Activated T-helper 1 cell treated with anti-CD3 and anti-CD28 coated beads, Interleukin-12 subunit alpha, Interleukin-12 subunit beta, Interleukin-2, Interleukin-4 antibody, amounts not matched to agents 30 ng/mL and 10 ng/mL and 1 ng/mL, durations not matched to agents 14 hours and 24 hours and 36 hours (primary cell): ENCODE data around the gene RFT1. TPM values are rescaled to one million over a fixed set of nuclear protein-coding genes. Genes with fewer than 3 reads are reported as not detected.

Experiments
- DNase-seq: peaks from one replicate; pipeline ENCODE4 v3.0.0; 2021; ENCODE audit warnings: low spot score
- H3K27ac Mint-ChIP-seq: one replicate; pipeline ENCODE4 v1.8.0; 2021; ENCODE audit warnings: mild to moderate bottlenecking, mixed read lengths
- H3K27me3 Mint-ChIP-seq: one replicate; pipeline ENCODE4 v1.8.0; 2022; ENCODE audit warnings: mild to moderate bottlenecking, moderate library complexity, mixed read lengths; ENCODE audit not compliant: insufficient read depth
- H3K36me3 Mint-ChIP-seq: one replicate; pipeline ENCODE4 v1.8.0; 2021; ENCODE audit warnings: low read depth, mixed read lengths
- H3K4me1 Mint-ChIP-seq: one replicate; pipeline ENCODE4 v1.8.0; 2021; ENCODE audit warnings: low read depth, mixed read lengths
- H3K4me3 Mint-ChIP-seq: one replicate; pipeline ENCODE4 v1.8.0; 2021; ENCODE audit warnings: mild to moderate bottlenecking, moderate library complexity, mixed read lengths
- H3K9me3 Mint-ChIP-seq: one replicate; pipeline ENCODE4 v1.8.0; 2021; ENCODE audit warnings: mixed read lengths
- intact Hi-C: fragments of 100-400 bp; cut with micrococcal nuclease; formaldehyde crosslinking; loops from one replicate; pipeline ENCODE4 v1.15.1; 2024
- total RNA-seq: library from RNA; stranded (reverse); gene quantifications from 2 replicates; pipeline ENCODE4 v1.2.3, GENCODE V29; 2022

The RFT1 gene
- total RNA-seq, 1 donor from 2014 or later = 44.9 TPM

DNA sequence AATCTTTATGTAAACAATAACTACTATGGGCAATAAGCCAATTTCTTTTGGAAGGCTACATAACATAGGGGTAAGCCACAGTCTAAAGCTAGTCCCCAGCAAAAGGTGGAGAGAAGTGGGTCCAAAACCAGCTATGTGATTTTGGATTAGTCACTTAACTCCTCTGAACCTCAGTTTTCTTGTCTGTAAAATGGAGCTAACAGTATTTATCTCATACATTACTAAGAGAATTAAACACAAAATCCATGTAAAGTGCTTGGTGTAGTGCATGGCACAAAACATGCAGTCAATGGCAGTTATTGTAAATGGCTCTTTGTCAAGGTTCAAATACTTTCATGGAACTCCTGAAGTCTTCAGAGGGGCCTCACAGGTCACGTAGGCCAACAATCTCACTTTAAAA is 13.3 kb downstream of the RFT1 start:
- intact Hi-C loops = loop anchor here (10.0 kb wide), 1 partner anchor 598 kb away; no protein-coding TSS in a partner anchor
- Mint-ChIP-seq H3K4me3 (no peak overlapping the region), H3K4me1 (peaks cover under 1% of the 10 kb centered on the region)

DNA sequence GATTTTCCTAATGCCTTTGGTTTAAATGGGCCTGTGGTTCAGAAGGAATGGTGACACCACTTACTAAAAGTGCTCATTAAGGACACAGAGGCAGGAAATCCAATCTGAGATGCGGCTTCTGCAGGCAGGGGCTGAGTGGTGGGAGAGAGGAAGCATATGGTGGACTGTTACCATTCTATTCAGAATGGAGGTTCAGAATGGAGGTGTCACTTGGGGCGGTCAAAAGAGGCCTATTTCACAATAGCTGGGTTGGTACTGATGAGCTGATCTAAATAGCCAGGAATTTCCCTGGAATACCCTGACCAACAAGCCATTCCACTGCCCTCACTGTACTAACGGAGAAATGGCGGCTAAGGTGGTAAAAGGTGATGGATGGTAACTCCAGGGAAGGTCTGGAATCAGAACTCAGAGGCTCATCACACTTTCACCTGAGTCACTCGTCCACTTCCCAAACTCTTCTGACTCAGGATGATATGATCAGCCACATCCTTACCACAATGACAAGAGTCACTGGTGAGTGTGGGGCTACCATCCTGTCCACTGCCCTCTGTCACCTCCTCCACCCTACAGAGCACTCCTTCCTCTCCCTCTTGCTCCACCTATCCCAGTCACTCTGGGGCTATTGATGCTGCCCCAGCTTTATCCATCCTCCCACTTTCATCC is 15.7 kb downstream of the RFT1 start:
- intact Hi-C loops = loop anchor here (1.0 to 10.0 kb wide), 7 partner anchors 16 to 600 kb away; partner anchors contain the start of genes DCP1A, PRKCD, RFT1 and TKT
- H3K4me3 Mint-ChIP-seq = no peak overlapping the region
- peaks cover 14% of the 10 kb centered on the region for H3K4me1 Mint-ChIP-seq
- no peaks in the 10 kb centered on the region for H3K9me3 Mint-ChIP-seq
- H3K27ac Mint-ChIP-seq = no peak overlapping the region
- peaks cover 14% of the 10 kb centered on the region for H3K36me3 Mint-ChIP-seq
- no peaks in the 10 kb centered on the region for H3K27me3 Mint-ChIP-seq
- no peak for DNase-seq

More for the DNA sequence above, 13.3 kb downstream of the RFT1 start:
- H3K9me3 Mint-ChIP-seq = no peaks in the 10 kb centered on the region
- DNase-seq = no peak
- no peaks in the 10 kb centered on the region for H3K27me3 Mint-ChIP-seq
- H3K36me3 Mint-ChIP-seq = peaks cover 27% of the 10 kb centered on the region
- no peak overlapping the region for H3K27ac Mint-ChIP-seq

DNA sequence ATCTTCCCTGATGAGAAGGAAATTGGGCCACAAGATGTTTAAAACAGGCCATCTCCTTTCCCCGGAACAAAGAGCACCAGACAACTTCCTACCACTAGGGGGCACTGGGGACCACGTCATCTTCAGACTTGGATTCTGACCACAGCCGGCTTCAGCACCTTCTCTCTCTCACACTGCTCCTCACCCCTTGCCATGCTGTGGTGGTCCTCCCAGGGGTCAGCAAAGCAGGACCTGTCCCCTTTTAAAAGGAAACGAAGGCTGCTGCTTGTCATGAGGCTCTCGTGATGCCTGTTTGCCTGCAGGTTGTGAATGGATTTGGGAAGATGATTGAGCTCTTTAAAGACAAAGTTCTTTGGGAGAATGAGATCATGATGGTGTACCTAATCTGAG is 16.2 kb downstream of the RFT1 start:
- no peak overlapping the region for H3K27ac Mint-ChIP-seq
- intact Hi-C loops = loop anchor here (1.0 to 10.0 kb wide), 7 partner anchors 16 to 601 kb away; partner anchors contain the start of genes DCP1A, PRKCD, RFT1 and TKT
- H3K27me3 Mint-ChIP-seq = no peaks in the 10 kb centered on the region
- H3K4me1 Mint-ChIP-seq = peaks cover 19% of the 10 kb centered on the region
- peaks cover 17% of the 10 kb centered on the region for H3K36me3 Mint-ChIP-seq
- peak; percentile 76 for DNase-seq
- H3K4me3 Mint-ChIP-seq = no peak overlapping the region
- peaks cover 2% of the 10 kb centered on the region for H3K9me3 Mint-ChIP-seq

DNA sequence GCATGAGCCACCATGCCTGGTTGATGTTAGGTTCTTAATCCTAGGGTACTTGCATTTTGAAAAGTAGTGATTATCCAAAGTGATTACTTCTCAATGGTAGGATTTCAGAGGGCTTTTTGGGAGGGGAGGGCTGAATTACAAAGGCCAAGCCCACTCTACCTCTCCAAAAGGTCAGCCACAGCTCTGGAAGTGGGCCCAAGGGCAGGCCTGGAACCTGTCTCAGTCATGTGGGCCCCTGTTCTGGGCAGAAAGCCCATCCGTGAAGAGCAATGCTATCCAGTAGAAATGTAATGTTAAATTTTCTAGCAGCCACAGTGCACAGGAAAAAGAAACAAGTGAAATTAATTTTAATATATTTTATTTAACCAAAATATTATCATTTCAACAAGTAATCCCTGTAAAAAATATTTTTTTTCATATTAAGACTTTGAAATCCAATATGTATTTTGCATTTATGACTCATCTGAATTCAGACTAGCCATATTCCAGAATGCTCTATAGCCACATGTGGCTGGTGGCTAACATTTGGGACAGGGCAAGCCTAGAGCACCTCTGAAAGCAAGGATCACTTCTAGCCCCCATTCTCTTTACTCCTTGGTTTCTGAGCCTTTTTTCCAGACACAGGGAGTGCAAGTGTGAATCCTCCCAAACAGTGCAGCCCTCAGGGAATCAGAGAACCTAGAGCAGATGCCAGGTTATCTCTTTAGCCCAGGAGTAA is 16.8 kb downstream of the RFT1 start:
- Mint-ChIP-seq H3K4me3 (no peak overlapping the region), H3K9me3 (peaks cover 3% of the 10 kb centered on the region), H3K27ac (no peak overlapping the region), H3K4me1 (peaks cover 22% of the 10 kb centered on the region), H3K27me3 (no peaks in the 10 kb centered on the region), H3K36me3 (peaks cover 15% of the 10 kb centered on the region)
- no peak for DNase-seq
- intact Hi-C loops = loop anchor here (1.0 to 10.0 kb wide), 7 partner anchors 17 to 601 kb away; partner anchors contain the start of genes DCP1A, PRKCD, RFT1 and TKT

DNA sequence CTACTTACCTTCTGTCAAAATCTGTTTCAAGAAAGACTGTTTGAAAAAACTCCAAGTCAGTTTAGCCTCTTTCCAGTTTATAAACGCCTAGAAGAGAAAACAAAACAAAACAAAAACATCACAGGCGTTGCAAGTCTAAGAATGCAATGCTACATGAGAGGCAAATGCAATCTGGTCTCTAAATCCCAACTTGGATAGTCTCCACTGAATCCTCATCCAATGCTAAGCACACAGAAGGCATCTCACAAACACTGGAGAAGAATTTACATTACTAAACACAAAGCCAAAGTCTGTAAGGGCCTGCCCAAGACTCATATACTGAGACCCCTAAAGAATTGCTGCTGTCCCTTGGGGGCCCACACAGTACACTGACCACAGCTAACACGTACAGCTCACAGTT is 18.4 kb downstream of the RFT1 start:
- Mint-ChIP-seq H3K4me1 (peaks cover 31% of the 10 kb centered on the region), H3K27ac (no peak overlapping the region), H3K4me3 (no peak overlapping the region), H3K36me3 (peaks cover 14% of the 10 kb centered on the region), H3K9me3 (peaks cover 3% of the 10 kb centered on the region), H3K27me3 (no peaks in the 10 kb centered on the region)
- intact Hi-C loops = loop anchor here (10.0 kb wide), 1 partner anchor 603 kb away; no protein-coding TSS in a partner anchor
- no peak for DNase-seq

DNA sequence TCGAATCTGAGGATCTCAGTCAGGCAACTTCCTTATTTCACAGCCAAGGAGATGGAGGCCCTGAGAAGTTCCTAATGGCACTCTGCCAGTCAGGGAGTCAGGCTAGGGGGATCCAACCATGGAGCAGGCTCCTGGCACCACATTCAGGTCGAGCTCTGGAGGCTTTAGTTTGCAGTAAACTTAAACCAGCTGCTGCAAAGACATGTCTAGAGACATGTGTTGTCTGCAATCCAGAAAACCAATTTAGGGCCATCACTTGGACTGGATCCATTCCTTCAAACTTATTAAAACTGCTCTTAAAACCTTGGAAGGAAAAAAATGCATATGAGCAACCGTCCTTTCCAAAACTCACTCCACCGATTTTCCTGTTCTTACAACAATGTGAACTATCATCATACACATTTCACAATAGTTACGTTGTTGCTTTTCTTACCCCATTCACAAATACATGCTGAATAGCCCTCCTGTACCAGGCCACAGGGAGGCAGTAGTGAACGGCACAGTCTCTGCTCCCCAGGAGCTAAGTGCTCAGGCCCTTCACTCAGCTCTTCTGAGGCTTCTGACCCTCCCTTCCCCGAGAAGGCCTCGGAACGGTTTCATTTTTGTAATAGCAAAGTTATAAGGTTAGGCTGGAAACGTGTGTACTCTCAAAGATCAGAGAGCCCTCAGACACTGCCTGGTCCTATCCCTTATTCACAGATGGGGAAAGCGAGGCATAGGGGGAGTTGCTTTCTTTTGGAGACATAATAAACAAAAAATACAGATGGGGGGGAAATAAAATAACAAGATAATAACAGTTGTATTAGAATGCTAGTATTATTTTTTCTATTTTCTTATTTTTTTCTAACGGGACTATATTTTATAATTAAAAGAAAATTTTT is 20.1 kb downstream of the RFT1 start:
- Mint-ChIP-seq H3K9me3 (peaks cover 3% of the 10 kb centered on the region), H3K4me1 (peaks cover 42% of the 10 kb centered on the region), H3K36me3 (peaks cover 23% of the 10 kb centered on the region), H3K27me3 (no peaks in the 10 kb centered on the region), H3K4me3 (peak overlapping the region; percentile 43), H3K27ac (peak overlapping the region; percentile 88)
- intact Hi-C loops = loop anchor here (1.0 to 10.0 kb wide), 9 partner anchors 10 to 835 kb away; partner anchors contain the start of genes DCP1A, RFT1, STIMATE and WDR82
- peak; percentile 67 for DNase-seq

DNA sequence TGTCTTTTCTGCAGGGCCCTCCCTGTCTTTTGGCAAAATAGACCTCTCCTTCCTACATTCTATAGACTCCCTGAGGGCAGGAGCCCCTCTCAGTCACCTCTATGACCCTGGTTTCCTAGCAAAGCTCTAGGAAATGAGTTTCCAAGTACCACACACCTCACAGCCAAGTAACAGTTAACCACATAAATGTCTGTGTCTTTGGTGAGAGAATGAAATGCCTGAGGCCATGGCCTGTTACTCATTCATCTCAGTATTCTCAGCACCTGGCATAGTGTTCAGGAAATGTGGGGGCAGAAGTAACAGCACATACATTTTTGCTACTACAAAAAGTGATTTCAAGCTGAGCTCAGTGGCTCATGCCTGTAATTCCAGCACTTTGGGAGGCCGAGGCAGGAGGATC is 21.0 kb downstream of the RFT1 start:
- Mint-ChIP-seq H3K36me3 (peaks cover 28% of the 10 kb centered on the region), H3K4me3 (peak overlapping the region; percentile 56), H3K27ac (peak overlapping the region; percentile 88), H3K27me3 (no peaks in the 10 kb centered on the region), H3K9me3 (peaks cover 3% of the 10 kb centered on the region), H3K4me1 (peaks cover 52% of the 10 kb centered on the region)
- intact Hi-C loops = loop anchor here (1.0 to 10.0 kb wide), 7 partner anchors 9 to 834 kb away; partner anchors contain the start of genes RFT1, STIMATE and WDR82
- DNase-seq = peak; percentile 43

DNA sequence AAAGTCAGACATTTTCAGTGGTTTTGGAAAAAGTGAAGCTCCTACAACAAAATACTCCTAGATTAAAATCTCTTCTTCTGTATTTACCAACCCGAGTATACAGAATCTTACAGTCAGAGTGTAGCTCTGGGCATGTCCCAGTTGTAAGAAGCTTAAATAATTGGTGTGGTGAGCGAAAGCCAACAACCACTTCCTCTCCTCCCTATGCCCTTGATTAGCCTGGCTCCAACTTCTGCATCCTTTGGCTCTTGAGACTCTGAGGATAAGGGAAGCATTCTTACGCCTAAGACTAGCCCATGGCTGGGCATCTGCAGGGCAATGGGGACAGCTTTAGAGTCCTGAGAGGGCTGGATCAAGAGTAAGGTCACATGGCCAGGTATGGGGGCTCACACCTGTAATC is 25.5 kb downstream of the RFT1 start:
- Mint-ChIP-seq H3K4me1 (peaks cover 83% of the 10 kb centered on the region), H3K27ac (peak overlapping the region; percentile 77), H3K9me3 (peaks cover 3% of the 10 kb centered on the region), H3K36me3 (peaks cover 38% of the 10 kb centered on the region), H3K4me3 (peak overlapping the region; percentile 45), H3K27me3 (no peaks in the 10 kb centered on the region)
- intact Hi-C loops = loop anchor here (10.0 kb wide), 1 partner anchor 830 kb away; the partner anchor contains the start of gene WDR82
- no peak for DNase-seq

DNA sequence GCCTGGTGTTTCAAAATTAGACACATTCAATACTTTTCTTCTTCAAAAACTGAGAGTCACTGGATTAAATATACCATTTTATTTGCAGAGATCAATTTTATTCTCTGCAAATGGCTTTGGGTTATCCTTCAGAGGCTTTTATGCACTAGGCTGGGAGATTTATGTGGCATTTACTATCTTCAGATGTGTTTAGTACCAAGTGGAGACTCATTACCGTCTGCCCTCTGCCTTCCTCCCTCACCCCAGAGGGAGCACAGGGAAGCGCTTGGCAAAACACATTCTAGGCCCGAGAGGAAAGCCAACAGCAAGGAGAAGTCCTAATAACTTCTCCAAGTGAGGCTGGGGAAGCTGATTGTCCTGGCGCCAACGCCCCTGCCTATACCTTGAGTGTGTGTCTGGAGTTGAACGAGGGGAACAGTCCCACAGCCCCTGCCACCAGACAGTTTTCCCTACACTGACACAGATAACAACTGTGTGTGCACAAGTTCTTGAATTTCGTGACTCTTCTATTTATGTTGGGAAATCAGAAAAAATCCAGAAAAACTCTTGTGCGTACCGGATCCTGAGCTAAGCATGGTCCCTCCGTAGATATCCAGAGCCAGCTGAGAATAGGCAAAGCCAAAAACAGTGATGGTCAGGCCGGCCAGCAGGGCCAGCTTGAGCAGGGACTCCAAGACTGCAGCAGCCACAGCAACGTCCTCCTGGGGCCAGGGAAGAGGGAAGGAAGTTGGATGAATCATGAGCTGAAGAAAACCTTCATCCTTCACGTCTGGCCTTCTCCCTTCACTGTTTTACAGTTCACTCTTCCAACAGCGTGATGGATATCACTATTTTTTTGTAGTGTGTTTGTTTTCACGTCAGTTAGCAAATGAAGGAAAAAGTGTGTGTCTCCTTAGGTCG is 26.6 kb downstream of the RFT1 start:
- Mint-ChIP-seq H3K27ac (peak overlapping the region; percentile 76), H3K4me1 (peaks cover 78% of the 10 kb centered on the region), H3K36me3 (peaks cover 41% of the 10 kb centered on the region), H3K4me3 (peak overlapping the region; percentile 20), H3K9me3 (no peaks in the 10 kb centered on the region), H3K27me3 (no peaks in the 10 kb centered on the region)
- DNase-seq = no peak
- intact Hi-C loops = loop anchor here (2.0 to 10.0 kb wide), 2 partner anchors 57 to 829 kb away; partner anchors contain the start of genes SFMBT1 and WDR82

GRCh38 chr3:53102601-53103147 is 27.6 kb downstream of the RFT1 start:
- Mint-ChIP-seq H3K36me3 (peaks cover 44% of the 10 kb centered on the region), H3K9me3 (no peaks in the 10 kb centered on the region), H3K27me3 (no peaks in the 10 kb centered on the region), H3K27ac (peak overlapping the region; percentile 94), H3K4me3 (peak overlapping the region; percentile 69), H3K4me1 (peaks cover 78% of the 10 kb centered on the region)
- intact Hi-C loops = loop anchor here (2.0 to 10.0 kb wide), 2 partner anchors 56 to 828 kb away; partner anchors contain the start of genes SFMBT1 and WDR82
- DNase-seq = peak; percentile 62

DNA sequence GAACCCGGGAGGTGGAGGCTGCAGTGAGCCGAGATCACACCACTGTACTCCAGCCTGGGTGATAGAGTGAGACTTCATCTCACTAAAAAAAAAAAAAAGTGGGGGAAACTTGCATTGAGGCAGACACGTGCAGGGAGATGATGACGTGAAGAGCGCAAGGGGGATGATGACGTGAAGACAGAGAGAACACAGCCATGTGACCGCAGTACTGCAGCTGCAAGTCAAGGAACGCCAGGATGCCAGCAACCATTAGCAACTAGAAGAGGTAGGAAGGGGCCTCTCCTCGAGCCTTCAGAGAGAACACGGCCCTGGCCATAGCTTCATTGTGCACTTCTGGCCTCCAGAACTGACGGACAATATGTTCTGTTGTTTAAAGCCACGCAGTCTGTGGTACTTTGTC is 28.3 kb downstream of the RFT1 start:
- H3K27me3 Mint-ChIP-seq = no peaks in the 10 kb centered on the region
- H3K9me3 Mint-ChIP-seq = no peaks in the 10 kb centered on the region
- DNase-seq = no peak
- intact Hi-C loops = loop anchor here (2.0 to 10.0 kb wide), 2 partner anchors 55 to 827 kb away; partner anchors contain the start of genes SFMBT1 and WDR82
- peak overlapping the region; percentile 94 for H3K27ac Mint-ChIP-seq
- peak overlapping the region; percentile 69 for H3K4me3 Mint-ChIP-seq
- H3K4me1 Mint-ChIP-seq = peaks cover 83% of the 10 kb centered on the region
- H3K36me3 Mint-ChIP-seq = peaks cover 46% of the 10 kb centered on the region
